LNCaP clone FGC (cell line): ENCODE results near the gene IWS1.

ENCODE experiments used
- DNase-seq: peaks from one replicate; pipeline ENCODE4 v3.0.0-alpha.2; 2011; ENCODE audit warnings: low read depth
- H3K4me3 ChIP-seq: 2 replicates; pipeline ENCODE4 v1.5.1; 2011; ENCODE audit warnings: mild to moderate bottlenecking, low read depth, low read length, control low read depth
- CTCF ChIP-seq: IDR thresholded peaks from 2 replicates; pipeline ENCODE4 v1.5.1; 2012; ENCODE audit warnings: mild to moderate bottlenecking; ENCODE audit not compliant: control insufficient read depth, insufficient read depth; ENCODE audit errors: extremely low read depth

The IWS1 gene

GRCh38 chr2:127511917-127512316 lies 14.4 kb downstream of the IWS1 start:
- DNase-seq = no peak
- H3K4me3 ChIP-seq = no peak overlapping the region
- no peak for TF ChIP-seq CTCF

- no peak for TF ChIP-seq CTCF
- no peak overlapping the region for H3K4me3 ChIP-seq
- DNase-seq = no peak
Observed at GRCh38 chr2:127511090-127511695, 15.1 kb downstream of the IWS1 start.

- no peak overlapping the region for H3K4me3 ChIP-seq
- no peak for TF ChIP-seq CTCF
- no peak for DNase-seq
Observed at GRCh38 chr2:127510073-127510472, 16.2 kb downstream of the IWS1 start.

GRCh38 chr2:127508631-127509034 lies 17.7 kb downstream of the IWS1 start:
- no peak for DNase-seq

GRCh38 chr2:127508023-127508630 lies 18.2 kb downstream of the IWS1 start:
- TF ChIP-seq CTCF = no peak
- no peak for DNase-seq
- no peak overlapping the region for H3K4me3 ChIP-seq

More at GRCh38 chr2:127508631-127509034, 17.7 kb downstream of the IWS1 start:
- TF ChIP-seq CTCF = no peak
- no peak overlapping the region for H3K4me3 ChIP-seq

GRCh38 chr2:127506510-127506909 lies 19.8 kb downstream of the IWS1 start:
- TF ChIP-seq CTCF = no peak
- DNase-seq = no peak
- H3K4me3 ChIP-seq = no peak overlapping the region
